OCI-LY7 (cell line): Measurements from ENCODE around the gene RBM42.

Experiments
- CTCF ChIP-seq: fragments of 200-600 bp; sonication (generic); conservative IDR thresholded peaks from 2 replicates; pipeline ENCODE4 v1.5.1; 2014; ENCODE audit warnings: mild to moderate bottlenecking, antibody characterized with exemption, low read length, moderate library complexity, mixed read lengths
- EZH2phosphoT487 ChIP-seq: fragments of 200-600 bp; sonication (generic); IDR thresholded peaks from 2 replicates; pipeline ENCODE4 v1.6.1; 2018; ENCODE audit warnings: low read depth, borderline replicate concordance, mild to moderate bottlenecking, mixed run types, antibody characterized with exemption, low read length, moderate library complexity, mixed read lengths

- TF ChIP-seq CTCF (no peak), EZH2phosphoT487 (no peak)
Observed at GRCh38 chr19:35628264-35628564, 622 bp upstream of the RBM42 start.
